ENCODE data around the gene HOMER3.
A peak's percentile ranks its signal among the peaks of the same experiment; 100 is the strongest.

Gene HOMER3

GRCh38 chr19:18946918-18947317 lies 5.9 kb upstream of the HOMER3 start:
- TF ChIP-seq, protein P1, sequence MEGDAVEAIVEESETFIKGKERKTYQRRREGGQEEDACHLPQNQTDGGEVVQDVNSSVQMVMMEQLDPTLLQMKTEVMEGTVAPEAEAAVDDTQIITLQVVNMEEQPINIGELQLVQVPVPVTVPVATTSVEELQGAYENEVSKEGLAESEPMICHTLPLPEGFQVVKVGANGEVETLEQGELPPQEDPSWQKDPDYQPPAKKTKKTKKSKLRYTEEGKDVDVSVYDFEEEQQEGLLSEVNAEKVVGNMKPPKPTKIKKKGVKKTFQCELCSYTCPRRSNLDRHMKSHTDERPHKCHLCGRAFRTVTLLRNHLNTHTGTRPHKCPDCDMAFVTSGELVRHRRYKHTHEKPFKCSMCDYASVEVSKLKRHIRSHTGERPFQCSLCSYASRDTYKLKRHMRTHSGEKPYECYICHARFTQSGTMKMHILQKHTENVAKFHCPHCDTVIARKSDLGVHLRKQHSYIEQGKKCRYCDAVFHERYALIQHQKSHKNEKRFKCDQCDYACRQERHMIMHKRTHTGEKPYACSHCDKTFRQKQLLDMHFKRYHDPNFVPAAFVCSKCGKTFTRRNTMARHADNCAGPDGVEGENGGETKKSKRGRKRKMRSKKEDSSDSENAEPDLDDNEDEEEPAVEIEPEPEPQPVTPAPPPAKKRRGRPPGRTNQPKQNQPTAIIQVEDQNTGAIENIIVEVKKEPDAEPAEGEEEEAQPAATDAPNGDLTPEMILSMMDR (IDR thresholded peaks at IDR 0.05): no peak
- no peak for DNase-seq (ENCODE audit: low spot score)

GRCh38 chr19:18946335-18946734 lies 5.3 kb upstream of the HOMER3 start:
- Histone ChIP-seq H3K27ac (no peak overlapping the region), H3K4me3 (no peak overlapping the region)
- no peak for DNase-seq (ENCODE audit: low spot score)
- TF ChIP-seq, protein P1 (IDR thresholded peaks at IDR 0.05): no peak

More at GRCh38 chr19:18946918-18947317, 5.9 kb upstream of the HOMER3 start:
- Histone ChIP-seq H3K4me3 (no peak overlapping the region), H3K27ac (no peak overlapping the region)

DNA sequence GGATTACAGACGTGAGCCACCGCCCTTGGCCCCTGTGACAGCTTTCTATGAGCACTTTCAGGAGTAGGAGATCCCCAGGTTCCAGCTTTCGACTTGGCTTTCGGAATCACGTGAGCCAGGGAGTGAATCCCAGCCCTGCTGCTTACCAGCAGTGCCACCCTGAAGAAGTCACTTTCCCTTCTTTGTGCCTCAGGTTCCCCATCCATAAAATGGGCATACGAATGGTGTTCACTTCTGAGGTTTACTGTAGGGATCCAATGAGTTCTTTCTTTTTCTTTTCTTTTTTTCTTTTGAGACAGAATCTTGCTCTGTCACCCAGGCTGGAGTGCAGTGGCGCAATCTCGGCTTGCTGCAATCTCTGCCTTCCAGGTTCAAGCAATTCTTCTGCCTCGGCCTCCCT lies 4.3 kb upstream of the HOMER3 start:
- TF ChIP-seq, protein P1 (IDR thresholded peaks at IDR 0.05): no peak
- Histone ChIP-seq H3K27ac (no peak overlapping the region), H3K4me3 (no peak overlapping the region)
- no peak for DNase-seq (ENCODE audit: low spot score)

- TF ChIP-seq, protein P1 (IDR thresholded peaks at IDR 0.05): no peak
- DNase-seq (ENCODE audit: low spot score): no peak
These were observed 2.4 kb upstream of the HOMER3 start for GRCh38 chr19:18943465-18943864.

DNA sequence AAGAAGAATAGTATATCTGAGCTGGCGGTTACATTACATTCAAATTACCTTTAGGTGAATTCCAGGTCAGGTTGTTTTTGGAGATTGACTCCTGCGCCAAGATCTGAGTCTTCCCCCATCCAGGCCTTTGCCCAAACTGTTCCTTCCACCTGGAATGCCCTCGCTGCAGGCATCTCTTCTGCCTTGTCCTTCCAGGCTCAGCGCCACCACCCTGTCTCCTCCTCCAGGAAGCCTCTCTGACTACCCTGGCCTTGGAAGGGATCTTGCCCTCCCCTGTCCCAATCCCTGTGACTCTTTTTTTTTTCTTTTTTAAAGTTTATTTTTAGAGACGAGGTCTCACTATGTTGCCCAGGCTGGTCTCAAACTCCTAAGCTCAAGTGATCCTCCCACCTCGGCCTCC lies 1.7 kb upstream of the HOMER3 start:
- H3K27ac ChIP-seq: no peak overlapping the region

More at GRCh38 chr19:18943465-18943864, 2.4 kb upstream of the HOMER3 start:
- H3K4me3 ChIP-seq: no peak overlapping the region
- no peak overlapping the region for H3K27ac ChIP-seq

DNA sequence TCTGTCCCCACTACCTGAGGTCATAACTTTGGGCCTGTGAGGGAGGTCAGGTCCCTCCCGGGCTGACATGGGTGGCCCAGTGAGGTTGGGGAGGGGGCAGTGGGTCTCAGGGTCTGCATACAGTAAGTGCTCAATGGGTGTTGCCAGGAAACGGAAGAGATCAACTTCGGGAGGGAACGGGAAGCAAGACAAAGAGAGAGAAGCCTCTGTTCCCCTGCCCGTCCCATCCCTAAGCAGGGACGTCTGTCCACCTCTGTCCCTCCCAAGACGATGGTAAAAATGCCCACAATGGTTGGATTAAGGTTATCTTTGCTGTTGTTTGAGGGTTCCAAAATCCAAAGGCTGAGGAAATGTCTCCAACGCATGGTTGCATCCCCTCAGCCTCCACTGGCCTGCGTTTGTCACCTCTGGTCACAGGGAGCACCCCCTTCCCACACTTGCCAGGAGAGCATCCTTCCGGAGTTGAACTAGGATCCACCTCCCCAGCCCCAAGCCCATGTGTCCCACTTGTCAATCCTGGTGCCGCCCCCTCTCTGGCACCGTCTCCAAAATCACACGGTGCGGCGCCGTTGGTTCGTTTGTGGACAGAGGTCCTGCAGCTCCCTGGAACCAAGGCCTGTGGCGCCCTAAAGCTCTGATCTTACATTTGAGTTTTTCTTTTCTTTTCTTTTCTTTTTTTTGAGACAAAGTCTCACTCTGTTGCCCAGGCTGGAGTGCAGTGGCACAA lies 774 bp upstream of the HOMER3 start:
- H3K4me3 ChIP-seq: peak overlapping the region; percentile 80

More for the DNA sequence above, 1.7 kb upstream of the HOMER3 start:
- no peak overlapping the region for H3K4me3 ChIP-seq
- DNase-seq (ENCODE audit: low spot score): no peak
- TF ChIP-seq, protein P1 (IDR thresholded peaks at IDR 0.05): no peak

More for the DNA sequence above, 774 bp upstream of the HOMER3 start:
- TF ChIP-seq, protein P1 (IDR thresholded peaks at IDR 0.05): no peak
- DNase-seq (ENCODE audit: low spot score): no peak
- peak overlapping the region in 1 of 2 donors; percentile 80 for H3K27ac ChIP-seq
